SU-DHL-6 (cell line): ENCODE results near the gene GOT1.

ENCODE experiments used
- CTCF ChIP-seq: fragments of 200-600 bp; sonication (generic); IDR thresholded peaks from one replicate; pipeline ENCODE4 v1.5.1; 2017; ENCODE audit warnings: antibody characterized with exemption, mild to moderate bottlenecking, low read length, moderate library complexity; ENCODE audit not compliant: insufficient read depth, poor library complexity, severe bottlenecking
- EZH2phosphoT487 ChIP-seq: fragments of 200-600 bp; sonication (generic), shearing (Covaris generic); conservative IDR thresholded peaks from 2 replicates; pipeline ENCODE4 v1.6.1; 2018; ENCODE audit warnings: mild to moderate bottlenecking, antibody characterized with exemption, low read length, moderate library complexity, mixed read lengths

- TF ChIP-seq EZH2phosphoT487, result no peak
- TF ChIP-seq CTCF, result no peak
Observed at GRCh38 chr10:99421233-99421739, 9.1 kb downstream of the GOT1 start.
